Measurements from ENCODE around the gene VEGFC. TPM values are rescaled to one million over a fixed set of nuclear protein-coding genes. Genes with fewer than 3 reads are reported as not detected.

VEGFC gene
- total RNA-seq, 1 experiment from 2014 or later, result not detected

- Histone ChIP-seq H4K20me1 (ENCODE audit: insufficient read depth) (no peaks in the 10 kb centered on the region), H3K4me3 (replicated peaks in 1 of 2; ENCODE audit: low read depth in 1 of 2, low read length in 2 of 2) (no peak overlapping the region), H3K27me3 (ENCODE audit: insufficient read depth, low read length) (no peaks in the 10 kb centered on the region), H3K27ac (ENCODE audit: low read depth, low read length) (no peak overlapping the region), H3K9me3 (ENCODE audit: control insufficient read depth in 1 of 2, insufficient read depth in 1 of 2, low read depth in 1 of 2, low read length in 2 of 2) (no peaks in the 10 kb centered on the region), H3K79me2 (ENCODE audit: insufficient read depth, low read length) (no peaks in the 10 kb centered on the region), H2AFZ (ENCODE audit: low read depth, low read length, poor library complexity, severe bottlenecking) (no peak overlapping the region), H3K4me2 (ENCODE audit: low read length) (no peak overlapping the region), H3K36me3 (ENCODE audit: control insufficient read depth in 1 of 2, insufficient read depth in 2 of 2, low read length in 2 of 2) (no peaks in the 10 kb centered on the region), H3K4me1 (ENCODE audit: control insufficient read depth in 1 of 2, insufficient read depth in 2 of 2, low read length in 2 of 2) (peaks cover 0 to 8% of the 10 kb centered on the region in 2 experiments; a peak in 2 of 4 replicates), H3K9me2 (ENCODE audit: insufficient read depth) (no peaks in the 10 kb centered on the region), H3K9ac (ENCODE audit: low read length) (no peak overlapping the region)
- ChIA-PET CTCF (no interaction called here), RAD21 (ENCODE audit: low non-redundant PET in 1 of 2, low total read pairs in 2 of 2, uncharacterized antibody in 2 of 2, unreplicated experiment in 2 of 2) (no interaction called here), POLR2A (no interaction called here)
- TF ChIP-seq CBX3 (IDR thresholded peaks at IDR 0.05; ENCODE audit: low read depth) (no peak), SRF (IDR thresholded peaks at IDR 0.05; ENCODE audit: low read depth) (no peak), ZBTB33 (IDR thresholded peaks at IDR 0.05; ENCODE audit: extremely low read depth, insufficient replicate concordance, low read length) (no peak), ATF3 (IDR thresholded peaks at IDR 0.05) (no peak), SIN3A (IDR thresholded peaks at IDR 0.05; ENCODE audit: low read depth) (no peak), CTCF (IDR thresholded peaks at IDR 0.05 in 2 of 3, conservative IDR thresholded peaks at IDR 0.05 in 1 of 3; ENCODE audit: borderline replicate concordance in 1 of 3, insufficient read depth in 1 of 3, low read depth in 2 of 3, low read length in 2 of 3) (no peak), ELF1 (IDR thresholded peaks at IDR 0.05; ENCODE audit: borderline replicate concordance, low read depth) (no peak), YY1 (IDR thresholded peaks at IDR 0.05; ENCODE audit: extremely low read depth, insufficient replicate concordance, low read depth, low read length) (no peak), POLR2A (IDR thresholded peaks at IDR 0.05; ENCODE audit: borderline replicate concordance, extremely low read depth, insufficient read depth, insufficient read length) (no peak), SP1 (IDR thresholded peaks at IDR 0.05; ENCODE audit: low read depth) (no peak), EZH2phosphoT487 (IDR thresholded peaks at IDR 0.05; ENCODE audit: borderline replicate concordance) (no peak), FOSL1 (IDR thresholded peaks at IDR 0.05; ENCODE audit: low read depth) (no peak), EGR1 (IDR thresholded peaks at IDR 0.05; ENCODE audit: low read depth) (no peak), TCF7L2 (IDR thresholded peaks at IDR 0.05; ENCODE audit: borderline replicate concordance, extremely low read depth, insufficient read depth, insufficient read length) (no peak), ZNF274 (IDR thresholded peaks at IDR 0.05; ENCODE audit: low read depth, low read length) (no peak), MAX (IDR thresholded peaks at IDR 0.05) (no peak), POLR2AphosphoS5 (IDR thresholded peaks at IDR 0.05; ENCODE audit: low read depth, low read length) (no peak), JUND (IDR thresholded peaks at IDR 0.05) (no peak), EZH2 (IDR thresholded peaks at IDR 0.05) (no peak), ZFX (IDR thresholded peaks at IDR 0.05) (no peak)
- BruUV-seq (replicated peaks), result no TSS peak
- no peak for ATAC-seq
- DNase-seq (ENCODE audit: low read depth, low spot score), result no peak
- intact Hi-C loops (cut with micrococcal nuclease), result no loop called here
Measured at GRCh38 chr4:176841711-176842112, 49.0 kb upstream of the VEGFC start.

Measured in HCT116 (cell line).